HepG2 (cell line): ENCODE data around the gene SURF1. TPM values are rescaled to one million over a fixed set of nuclear protein-coding genes. Genes with fewer than 3 reads are reported as not detected.
A peak's percentile ranks its signal among the peaks of the same experiment; 100 is the strongest.

ENCODE experiments used
- ATAC-seq: fragments of 200-7000 bp; cut with Tn5 transposase; 3 replicates; pipeline ENCODE4 v1.9.1; 2020; ENCODE audit warnings: mild to moderate bottlenecking, moderate library complexity
- BruUV-seq: library from RNA; stranded (reverse); fragments of 400-500 nt; replicated peaks from 2 replicates; lab custom pipeline; 2021; lab: Mats Ljungman, UMichigan
- CTCF ChIA-PET: fragments of 300-600 bp; formaldehyde crosslinking; extraction: SDS; loops from one replicate; lab custom pipeline; 2021; ENCODE audit warnings: low total read pairs, inconsistent platforms, low intra/inter-chr PET ratio; lab: Yijun Ruan, JAX
- POLR2A ChIA-PET: fragments of 350-600 bp; sonication (Branson Sonifier 250); formaldehyde crosslinking; loops from one replicate; lab custom pipeline; 2020; ENCODE audit warnings: antibody characterized with exemption, inconsistent platforms; lab: Yijun Ruan, JAX
- DNase-seq: peaks from one replicate; pipeline ENCODE4 v3.0.0-alpha.2; 2015; ENCODE audit warnings: low spot score
- FAIRE-seq: peaks from 3 replicates; lab custom pipeline; 2011; peaks lifted over from hg19 to GRCh38; lab: Jason Lieb, UNC
- H2AFZ ChIP-seq: one replicate; pipeline ENCODE4 v1.6.1; 2011; ENCODE audit warnings: low read length, inconsistent platforms
- H3K27ac ChIP-seq: fragments of 300-600 bp; 3 replicates; pipeline ENCODE4 v1.8.0; 2011; ENCODE audit warnings: mixed run types, mild to moderate bottlenecking, mixed read lengths, low read length, inconsistent platforms; ENCODE audit not compliant: insufficient read depth; ENCODE audit errors: extremely low read length
- H3K27me3 ChIP-seq, 2 experiments: fragments of 200-600 bp in 1 of 2; 2 replicates in 1 of 2; 3 replicates in 1 of 2; pipeline versions ENCODE4 v1.6.0 to v1.8.0; 2011; ENCODE audit warnings: low read length in 2 of 2, mild to moderate bottlenecking in 2 of 2, moderate library complexity in 2 of 2, inconsistent platforms in 1 of 2; ENCODE audit not compliant: insufficient read depth in 2 of 2, control insufficient read depth in 1 of 2
- H3K36me3 ChIP-seq, 2 experiments: fragments of 200-600 bp in 1 of 2; replicated peaks in 1 of 2; 2 replicates in 1 of 2; 3 replicates in 1 of 2; pipeline versions ENCODE4 v1.5.1 to v1.8.0; 2011; ENCODE audit warnings: low read length in 2 of 2, inconsistent platforms in 1 of 2; ENCODE audit not compliant: insufficient read depth in 2 of 2, control insufficient read depth in 1 of 2
- H3K4me1 ChIP-seq: 2 replicates; pipeline ENCODE4 v1.5.1; 2012; ENCODE audit warnings: low read length, inconsistent platforms; ENCODE audit not compliant: insufficient read depth
- H3K4me2 ChIP-seq: 2 replicates; pipeline ENCODE4 v1.6.0; 2011; ENCODE audit warnings: low read depth, low read length, inconsistent platforms
- H3K4me3 ChIP-seq, 3 experiments: fragments of 200-600 bp in 1 of 3; sonication (generic), shearing (Covaris generic) in 1 of 3; replicated peaks in 1 of 3; 2 replicates each; pipeline ENCODE4 v1.5.1; 2011 to 2016; ENCODE audit warnings: low read length in 3 of 3, inconsistent platforms in 2 of 3, low read depth in 2 of 3, mild to moderate bottlenecking in 2 of 3, control low read depth in 1 of 3, mixed read lengths in 1 of 3; ENCODE audit not compliant: insufficient read depth in 1 of 3
- H3K79me2 ChIP-seq: one replicate; pipeline ENCODE4 v1.6.1; 2011; ENCODE audit warnings: low read length, inconsistent platforms; ENCODE audit not compliant: insufficient read depth
- H3K9ac ChIP-seq: 2 replicates; pipeline ENCODE4 v1.6.0; 2011; ENCODE audit warnings: mild to moderate bottlenecking, low read depth, low read length, inconsistent platforms; ENCODE audit not compliant: insufficient read depth
- H3K9me3 ChIP-seq: 2 replicates; pipeline ENCODE4 v1.5.1; 2012; ENCODE audit warnings: mild to moderate bottlenecking, low read length
- H4K20me1 ChIP-seq: 2 replicates; pipeline ENCODE4 v1.6.0; 2011; ENCODE audit warnings: inconsistent platforms, mild to moderate bottlenecking, low read length, moderate library complexity; ENCODE audit not compliant: insufficient read depth
- AGO2 ChIP-seq: fragments of 200-400 bp; formaldehyde crosslinking; optimal IDR thresholded peaks from 2 replicates; pipeline ENCODE3; 2017; ENCODE audit warnings: mild to moderate bottlenecking, low read depth, low read length, moderate library complexity
- CREB3 ChIP-seq: sonication (generic); formaldehyde crosslinking; IDR thresholded peaks from 2 replicates; pipeline ENCODE4 v1.5.0; 2020; ENCODE audit warnings: missing genetic modification reagents
- CTCF ChIP-seq: sonication (generic); formaldehyde crosslinking; IDR thresholded peaks from 2 replicates; pipeline ENCODE4 v1.5.0; 2020; ENCODE audit warnings: mild to moderate bottlenecking, missing genetic modification reagents, moderate library complexity
- ELF3 ChIP-seq: IDR thresholded peaks from 2 replicates; pipeline ENCODE4 v1.6.1; 2016; ENCODE audit warnings: missing genetic modification reagents, missing compliant biosample characterization
- JUNB ChIP-seq: sonication (generic); formaldehyde crosslinking; IDR thresholded peaks from 2 replicates; pipeline ENCODE4 v1.8.0; 2022; ENCODE audit warnings: missing genetic modification reagents, mild to moderate bottlenecking, borderline replicate concordance
- KLF12 ChIP-seq: sonication (generic); formaldehyde crosslinking; IDR thresholded peaks from 2 replicates; pipeline ENCODE4 v1.4.0; 2020; ENCODE audit warnings: missing genetic modification reagents, borderline replicate concordance
- MAZ ChIP-seq, 2 experiments: sonication (generic) in 1 of 2; formaldehyde crosslinking in 1 of 2; IDR thresholded peaks; 2 replicates each; pipeline versions ENCODE4 v1.5.0 to v1.6.1; 2012 to 2020; ENCODE audit warnings: low read depth in 2 of 2, mild to moderate bottlenecking in 2 of 2, borderline replicate concordance in 1 of 2, improper control_type of control experiment in 1 of 2, low read length in 1 of 2, missing genetic modification reagents in 1 of 2, moderate library complexity in 1 of 2
- MIER3 ChIP-seq: IDR thresholded peaks from 2 replicates; pipeline ENCODE4 v1.6.1; 2016; ENCODE audit warnings: missing compliant biosample characterization, borderline replicate concordance
- MYC ChIP-seq: sonication (generic); formaldehyde crosslinking; IDR thresholded peaks from 2 replicates; pipeline ENCODE4 v1.9.0; 2021; ENCODE audit warnings: missing genetic modification reagents, borderline replicate concordance
- NONO ChIP-seq, 2 experiments: fragments of 450-650 bp in 1 of 2; sonication (generic) in 1 of 2; formaldehyde crosslinking in 1 of 2; IDR thresholded peaks in 1 of 2; conservative IDR thresholded peaks in 1 of 2; 2 replicates each; pipeline versions ENCODE4 v1.6.1 to v1.8.0; 2017 to 2022; ENCODE audit warnings: mild to moderate bottlenecking in 1 of 2, missing genetic modification reagents in 1 of 2, moderate library complexity in 1 of 2
- POLR2AphosphoS2 ChIP-seq: IDR thresholded peaks from 2 replicates; pipeline ENCODE4 v1.6.1; 2011; ENCODE audit warnings: low read depth, low read length, improper control_type of control experiment
- RAD21 ChIP-seq: fragments of 450-650 bp; formaldehyde crosslinking; IDR thresholded peaks from 2 replicates; pipeline ENCODE4 v1.5.0; 2020; ENCODE audit warnings: mild to moderate bottlenecking
- RBFOX2 ChIP-seq: fragments of 200-400 bp; formaldehyde crosslinking; IDR thresholded peaks from 2 replicates; pipeline ENCODE4 v1.6.1; 2017; ENCODE audit warnings: low read depth, mild to moderate bottlenecking, low read length
- RBM22 ChIP-seq: fragments of 200-400 bp; formaldehyde crosslinking; optimal IDR thresholded peaks from 2 replicates; pipeline ENCODE3; 2017; ENCODE audit warnings: mild to moderate bottlenecking, low read length, moderate library complexity
- SIX4 ChIP-seq: sonication (generic); formaldehyde crosslinking; IDR thresholded peaks from 2 replicates; pipeline ENCODE4 v1.4.0; 2020; ENCODE audit warnings: missing genetic modification reagents
- SP5 ChIP-seq: IDR thresholded peaks from 2 replicates; pipeline ENCODE4 v1.6.1; 2016; ENCODE audit warnings: low read depth, borderline replicate concordance
- ZNF138 ChIP-seq: sonication (generic); formaldehyde crosslinking; IDR thresholded peaks from 2 replicates; pipeline ENCODE4 v1.5.0; 2020; ENCODE audit warnings: mild to moderate bottlenecking, low read depth, missing genetic modification reagents
- ZNF263 ChIP-seq: sonication (generic); formaldehyde crosslinking; IDR thresholded peaks from 2 replicates; pipeline ENCODE4 v1.4.0; 2020; ENCODE audit warnings: missing genetic modification reagents
- ZNF343 ChIP-seq: sonication (generic); formaldehyde crosslinking; IDR thresholded peaks from 2 replicates; pipeline ENCODE4 v1.4.0; 2020; ENCODE audit warnings: mild to moderate bottlenecking, missing genetic modification reagents
- ZNF772 ChIP-seq: sonication (generic); formaldehyde crosslinking; IDR thresholded peaks from 2 replicates; pipeline ENCODE4 v1.5.0; 2020; ENCODE audit warnings: mild to moderate bottlenecking, missing genetic modification reagents
- ZNF883 ChIP-seq: sonication (generic); formaldehyde crosslinking; IDR thresholded peaks from 2 replicates; pipeline ENCODE4 v1.5.1; 2020; ENCODE audit warnings: mild to moderate bottlenecking, missing genetic modification reagents; ENCODE audit errors: not compliant biosample characterization
- WGBS: methylation state at CpG from one replicate; pipeline ENCODE4 v1.1.6; 2017; ENCODE audit warnings: low lambda C conversion rate; 5-methylcytosine and 5-hydroxymethylcytosine counted together
- in situ Hi-C: cut with HindIII; loops from 2 replicates; pipeline ENCODE4 v1.10.0; 2017; ENCODE audit warnings: low pct_unique_long_range_greater_than_20kb; ENCODE audit not compliant: extremely low pct_ligation_motif_present
- intact Hi-C: fragments of 100-400 bp; cut with micrococcal nuclease; formaldehyde crosslinking; loops from one replicate; pipeline ENCODE4 v1.10.0; 2022; ENCODE audit not compliant: unreplicated experiment
- polyA plus RNA-seq, 8 experiments: library from polyadenylated mRNA; depleted of rRNA in 3 of 8; stranded (reverse) in 7 of 8; unstranded in 1 of 8; fragments of >200 nt; fragmentation: Illumina TruSeq in 4 of 8; extraction: Trizol in 4 of 8; gene quantifications; 2 replicates each; pipeline versions ENCODE4 v1.2.1 to v1.2.3, GENCODE V29; 2011 to 2016; ENCODE audit warnings: low read depth in 4 of 8, missing spikeins in 1 of 8, mixed read lengths in 1 of 8; ENCODE audit not compliant: insufficient read depth in 1 of 8
- total RNA-seq, 5 experiments: library from RNA; depleted of rRNA; stranded (reverse); fragments of >200 nt; fragmentation: Illumina TruSeq; extraction: Trizol; gene quantifications; 2 replicates each; pipeline ENCODE4 v1.2.3, GENCODE V29; 2016; ENCODE audit warnings: low read depth in 1 of 5

SURF1 gene
- total and polyA plus RNA-seq, 2 of the 13 experiments (the other 11 are each of a cell fraction or from before 2014, with no cell fraction given), result 17.8 to 40.7 TPM

- peaks cover 15% of the 10 kb centered on the region for H3K79me2 ChIP-seq
- H3K4me1 ChIP-seq, result peaks cover 60% of the 10 kb centered on the region
- ChIA-PET POLR2A (interaction anchor here (0.9 to 2.2 kb wide), 5 partner anchors 11 to 13 kb away, joined by 3 to 6 read pairs (median 4); partner anchors contain the start of genes MED22 and RPL7A), CTCF (interaction anchor here (1.1 to 1.9 kb wide), 4 partner anchors 44 to 126 kb away, joined by 3 to 6 read pairs (median 4); partner anchors contain the start of gene ADAMTS13)
- H4K20me1 ChIP-seq, result peaks cover 34% of the 10 kb centered on the region; the same call in 1 of the 2 replicates
- H3K9ac ChIP-seq, result no peak overlapping the region
- H3K27me3 ChIP-seq, result no peaks in the 10 kb centered on the region; a peak in 1 of 5 replicates
- BruUV-seq, result no TSS peak
- ATAC-seq, result peak; percentile 40
- no peak overlapping the region for H2AFZ ChIP-seq
- peak; percentile 49 for DNase-seq
- H3K4me3 ChIP-seq, result no peak overlapping the region
- peaks cover 15 to 57% of the 10 kb centered on the region in 2 experiments; a peak in 4 of 5 replicates for H3K36me3 ChIP-seq
- in situ Hi-C loops, result loop anchor here (5.0 kb wide), 2 partner anchors 48 to 128 kb away; no protein-coding TSS in a partner anchor
- peak overlapping the region; percentile 50 for H3K27ac ChIP-seq
- no peak overlapping the region for H3K4me2 ChIP-seq
- WGBS, result 95% methylated on average over 11 of the region's 20 CpGs
- no peaks in the 10 kb centered on the region for H3K9me3 ChIP-seq
- intact Hi-C loops, result loop anchor here (1.0 to 5.0 kb wide), 3 partner anchors 38 to 128 kb away; no protein-coding TSS in a partner anchor
- FAIRE-seq, result no peak
- TF ChIP-seq ZNF883 (CRISPR knock-in tag), result peak; percentile 23
- peak; percentile 89 for TF ChIP-seq AGO2
- TF ChIP-seq MYC, result peak; percentile 44; the same call in 1 of the 2 replicates
- peak; percentile 51 for TF ChIP-seq RBM22
- TF ChIP-seq ELF3 (CRISPR knock-in tag), result no peak
- no peak for TF ChIP-seq JUNB (CRISPR knock-in tag)
- peak; percentile 79 for TF ChIP-seq RAD21 (CRISPR knock-in tag)
- no peak for TF ChIP-seq SIX4 (CRISPR knock-in tag)
- peak; percentile 40; the same call in 1 of the 2 replicates for TF ChIP-seq RBFOX2
- TF ChIP-seq KLF12 (CRISPR knock-in tag), result peak; percentile 97; the same call in 1 of the 2 replicates
- 0 out of 2 replicates have a peak, but pooled peaks have one; percentile 20 for TF ChIP-seq MIER3 (CRISPR knock-in tag)
- peak; percentile 74; the same call in 1 of the 2 replicates for TF ChIP-seq SP5 (CRISPR knock-in tag)
- peak; percentile 65; the same call in 1 of the 2 replicates for TF ChIP-seq ZNF138 (CRISPR knock-in tag)
- TF ChIP-seq CREB3 (CRISPR knock-in tag), result no peak
- 0 out of 2 replicates have a peak, but pooled peaks have one; percentile 54 for TF ChIP-seq POLR2AphosphoS2
- TF ChIP-seq MAZ (IDR thresholded peaks at IDR 0.05; ENCODE audit: borderline replicate concordance, low read depth, low read length), result no peak
- TF ChIP-seq MAZ (CRISPR knock-in tag; IDR thresholded peaks at IDR 0.05; ENCODE audit: low read depth), result 0 out of 2 replicates have a peak, but pooled peaks have one; percentile 40
- TF ChIP-seq ZNF343, result no peak
- TF ChIP-seq ZNF263 (CRISPR knock-in tag), result peak; percentile 73; the same call in 1 of the 2 replicates
- TF ChIP-seq ZNF772 (CRISPR knock-in tag), result no peak
- no peak for TF ChIP-seq NONO (IDR thresholded peaks at IDR 0.05)
- peak; percentile 65 for TF ChIP-seq NONO (CRISPR knock-in tag; conservative IDR thresholded peaks at IDR 0.05)
- TF ChIP-seq CTCF (CRISPR knock-in tag), result peak; percentile 87
Observed at GRCh38 chr9:133359399-133360175, 3.3 kb upstream of the SURF1 start.
